Measurements from ENCODE around the gene UBE2R2.
"Not testable (repeated sequence)": the region's sequence is repeated elsewhere in the genome, so short reads cannot be mapped to it uniquely, and the experiment has no call there.

UBE2R2 gene

GRCh38 chr9:33799928-33800704 lies 16.8 kb upstream of the UBE2R2 start:
- no peak for DNase-seq

DNA sequence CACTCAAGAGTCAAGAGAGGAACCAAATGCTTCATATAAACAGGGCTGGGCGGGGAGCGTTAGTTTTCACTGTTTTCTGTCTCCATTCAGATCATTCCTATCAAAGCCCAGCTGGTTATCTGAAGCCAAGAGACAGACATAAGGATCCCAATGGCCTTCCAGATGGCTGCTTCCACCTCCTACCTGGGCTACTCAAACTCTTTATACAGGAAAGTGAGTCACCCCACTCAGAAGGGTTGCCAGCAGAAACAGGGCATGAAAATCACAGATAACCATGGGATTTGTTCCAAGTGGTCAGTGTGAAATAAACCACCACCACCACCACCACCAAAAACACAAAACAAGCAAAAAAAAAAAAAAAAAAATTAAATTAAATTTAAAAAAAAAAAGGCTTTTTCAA lies 16.1 kb upstream of the UBE2R2 start:
- DNase-seq = no peak

DNA sequence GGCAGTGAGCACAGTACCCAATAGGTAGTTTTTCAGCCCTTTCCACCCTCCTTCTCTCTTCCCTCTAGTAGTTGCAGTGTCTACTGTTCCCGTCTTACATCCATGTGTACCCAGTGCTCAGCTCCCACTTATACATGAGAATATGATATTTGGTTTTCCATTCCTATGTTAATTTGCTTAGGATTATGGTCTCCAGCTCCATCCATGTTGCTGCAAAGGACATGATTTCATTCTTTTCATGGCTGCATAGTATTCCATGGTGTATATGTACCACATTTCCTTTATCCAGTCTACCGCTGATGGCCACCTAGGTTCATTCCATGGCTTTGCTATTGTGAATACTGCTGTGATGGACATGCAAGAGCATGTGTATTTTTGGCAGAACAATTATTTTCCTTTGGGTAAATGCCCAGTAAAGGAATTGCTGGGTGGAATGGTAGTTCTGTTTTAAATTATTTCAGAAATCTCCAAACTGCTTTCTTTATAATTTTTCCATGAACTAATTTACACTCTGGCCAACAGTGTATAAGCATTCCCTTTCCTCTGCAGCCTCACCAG lies 14.9 kb upstream of the UBE2R2 start:
- not testable (repeated sequence) for DNase-seq

DNA sequence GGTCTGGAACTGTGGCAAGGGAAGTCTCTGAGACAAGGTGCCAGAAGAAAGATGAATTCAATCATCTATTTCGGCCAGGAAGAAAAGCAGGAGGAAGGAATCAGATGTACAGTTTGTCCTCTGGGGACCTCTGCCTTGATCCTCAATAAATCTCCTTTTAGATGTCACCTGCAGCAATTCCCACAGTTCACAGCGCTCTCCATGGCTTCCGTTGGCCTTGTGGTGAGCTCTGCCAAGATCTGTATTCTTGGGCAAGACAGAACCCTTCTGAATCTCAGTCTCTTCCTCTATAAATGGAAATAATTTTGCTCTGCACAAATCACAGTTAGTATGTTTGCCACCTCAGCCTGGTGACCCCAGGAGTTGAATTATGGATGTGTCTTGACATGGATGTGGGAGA lies 12.8 kb upstream of the UBE2R2 start:
- DNase-seq = not testable (repeated sequence)

DNA sequence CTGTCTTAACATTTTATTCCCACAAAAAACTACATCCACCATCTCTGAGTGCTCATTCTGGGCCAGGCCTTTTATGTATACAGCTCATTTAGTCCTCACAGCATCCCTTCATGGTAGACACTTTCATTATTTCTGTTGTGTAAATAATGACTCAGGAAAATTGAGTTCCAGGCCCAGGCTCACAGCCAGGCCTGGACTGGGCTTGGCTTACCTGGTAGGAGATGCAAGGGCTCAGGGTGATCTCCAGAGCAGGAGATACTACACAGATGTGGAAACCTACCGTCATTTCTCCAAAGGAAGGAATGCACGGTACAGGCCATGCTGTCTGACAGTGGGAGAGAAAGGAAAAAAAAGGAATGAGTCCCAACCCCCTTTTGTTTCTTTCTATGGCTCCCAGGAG lies 9.8 kb upstream of the UBE2R2 start:
- DNase-seq = peak; percentile 72

DNA sequence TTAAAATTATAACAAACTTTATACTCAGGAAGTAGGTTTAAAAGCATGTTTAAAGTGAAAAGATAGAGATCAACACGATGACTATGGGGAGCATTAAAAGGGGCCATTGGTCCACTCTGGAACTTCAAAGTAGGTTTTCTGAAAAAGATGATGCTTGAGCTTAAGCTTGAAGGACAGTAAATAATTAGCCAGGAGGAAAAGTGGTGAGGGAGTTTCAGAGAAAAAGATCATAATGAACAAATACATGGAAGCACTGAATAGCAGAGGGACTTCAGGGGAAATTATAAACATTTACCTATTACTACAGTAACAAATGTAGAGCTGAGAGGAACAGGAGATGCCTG lies 8.0 kb upstream of the UBE2R2 start:
- not testable (repeated sequence) for DNase-seq

- DNase-seq = no peak
Measured at GRCh38 chr9:33809506-33809905, 7.5 kb upstream of the UBE2R2 start.

DNA sequence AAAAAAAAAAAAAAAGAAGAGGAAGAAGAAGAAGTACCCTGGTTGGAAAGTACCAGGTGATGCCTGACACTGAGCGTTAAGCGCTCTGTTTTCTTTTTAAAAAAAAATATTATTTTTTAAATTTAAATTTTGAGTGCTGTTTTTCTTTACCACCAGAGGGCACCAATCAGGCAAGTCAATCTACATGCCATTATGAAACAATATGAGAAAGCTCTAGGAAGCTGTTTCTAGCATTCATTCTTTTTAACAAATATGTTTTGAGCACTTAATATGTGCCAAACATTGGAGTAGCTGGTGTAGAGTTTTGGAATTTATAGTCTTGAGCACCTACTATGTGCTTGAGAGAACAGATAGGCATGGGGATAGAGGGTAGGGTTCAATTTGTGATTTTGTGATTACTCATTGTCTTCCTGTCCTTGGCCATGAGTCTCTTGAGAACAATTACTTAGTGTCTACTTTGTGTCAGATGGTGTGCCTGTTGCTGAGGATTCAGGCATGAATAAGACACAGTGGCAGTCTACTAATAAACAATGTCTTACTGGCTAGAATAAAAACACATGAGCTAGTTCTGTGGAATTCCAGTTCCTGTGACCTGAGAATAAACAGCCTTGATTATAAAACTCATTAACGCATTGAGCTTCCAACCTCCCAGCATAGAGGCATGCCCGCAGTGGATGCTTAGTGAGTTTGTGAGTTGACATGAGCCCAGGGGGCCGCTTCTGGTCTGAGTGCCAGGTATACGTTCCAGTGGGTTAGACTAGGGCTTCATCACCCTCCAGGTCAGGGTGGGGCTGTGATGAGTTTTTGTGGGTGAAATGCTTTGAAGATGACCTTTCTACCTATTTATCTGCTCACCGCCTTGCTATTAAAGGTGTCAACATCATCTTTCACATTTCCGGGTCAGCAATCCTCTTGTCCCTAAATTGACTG lies 3.0 kb upstream of the UBE2R2 start:
- DNase-seq = peak; percentile 49

GRCh38 chr9:33815781-33816180 lies 1.2 kb upstream of the UBE2R2 start:
- DNase-seq = no peak

- DNase-seq = peak; percentile 57
Measured at GRCh38 chr9:33817327-33818166, 587 bp downstream of the UBE2R2 start.

- no peak for DNase-seq
Measured at GRCh38 chr9:33818167-33818846, 1.3 kb downstream of the UBE2R2 start.

GRCh38 chr9:33818847-33819500 lies 2.0 kb downstream of the UBE2R2 start:
- no peak for DNase-seq

DNA sequence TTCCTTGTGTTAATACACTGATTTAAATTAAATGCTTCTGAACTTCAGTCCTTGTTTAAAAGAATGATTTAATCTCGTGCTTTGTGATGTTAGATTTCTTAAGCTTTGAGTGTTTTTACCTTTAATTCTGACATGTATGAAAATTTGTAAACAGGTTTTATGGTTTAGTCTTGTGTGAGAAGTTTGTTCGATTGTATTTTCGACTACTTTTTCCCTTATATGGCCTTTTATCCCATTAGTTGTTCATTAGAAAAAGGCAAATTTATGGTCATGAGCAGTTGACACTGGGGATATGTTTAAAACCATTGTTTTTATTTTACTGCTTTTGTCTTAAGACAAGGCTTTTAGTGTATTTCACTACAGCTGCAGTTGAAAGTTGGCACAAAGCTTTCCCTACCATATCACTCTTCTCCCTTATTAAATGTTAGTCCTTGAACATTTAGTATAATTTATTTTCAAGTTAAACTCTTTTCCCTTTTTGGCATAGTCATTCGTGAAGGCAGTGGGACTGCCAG lies 3.3 kb downstream of the UBE2R2 start:
- no peak for DNase-seq

- no peak for DNase-seq
Measured at GRCh38 chr9:33823801-33824200, 6.8 kb downstream of the UBE2R2 start.

- DNase-seq = not testable (repeated sequence)
Measured at GRCh38 chr9:33827285-33827684, 10.3 kb downstream of the UBE2R2 start.

GRCh38 chr9:33829641-33830230 lies 12.8 kb downstream of the UBE2R2 start:
- DNase-seq = not testable (repeated sequence)

GRCh38 chr9:33835625-33836260 lies 18.8 kb downstream of the UBE2R2 start:
- no peak for DNase-seq

DNA sequence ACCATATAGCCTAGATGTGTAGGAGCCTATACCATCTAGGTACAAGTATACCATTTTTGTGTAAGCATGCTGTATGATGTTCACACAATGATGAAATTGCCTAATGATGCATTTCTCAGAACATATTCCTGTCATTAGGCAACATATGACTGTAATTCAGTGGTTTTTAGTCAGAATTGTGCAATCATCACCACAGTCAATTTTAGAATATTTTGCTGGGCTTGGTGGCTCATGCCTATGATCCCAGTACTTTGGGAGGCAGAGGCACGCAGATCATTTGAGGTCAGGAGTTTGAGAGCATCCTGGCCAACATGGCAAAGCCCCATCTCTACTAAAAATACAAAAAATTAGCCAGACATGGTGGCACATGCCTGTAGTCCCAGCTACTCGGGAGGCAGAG lies 19.3 kb downstream of the UBE2R2 start:
- DNase-seq = not testable (repeated sequence)

DNA sequence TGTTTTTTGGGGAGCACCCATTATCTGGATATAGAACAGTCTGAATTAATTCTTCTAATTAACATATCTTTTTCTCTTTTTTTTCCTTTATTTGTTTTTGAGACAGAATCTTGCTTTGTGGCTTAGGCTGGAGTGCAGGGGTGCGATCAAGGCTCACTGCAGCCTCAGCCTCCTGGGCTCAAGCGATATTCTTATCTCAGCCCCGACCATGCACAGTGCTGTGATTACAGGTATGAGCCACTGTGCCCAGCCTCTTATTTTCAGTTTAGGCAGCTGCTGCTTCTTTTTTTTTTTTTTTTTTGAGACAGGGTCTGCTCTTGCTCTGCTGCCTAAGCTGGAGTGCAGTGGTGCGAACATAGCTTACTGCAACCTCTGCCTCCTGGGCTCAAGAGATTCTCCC lies 20.2 kb downstream of the UBE2R2 start:
- DNase-seq = no peak

GRCh38 chr9:33840381-33840780 lies 23.4 kb downstream of the UBE2R2 start:
- no peak for DNase-seq

Measured in NCI-H2029 (cell line).